Fibroblast of skin of left quadriceps (primary cell): ENCODE results near the gene CD300LG.
A peak's percentile ranks its signal among the peaks of the same experiment; 100 is the strongest.
"Not testable (repeated sequence)": the region's sequence is repeated elsewhere in the genome, so short reads cannot be mapped to it uniquely, and the experiment has no call there.

Source experiments
- DNase-seq, 2 experiments: peaks; one replicate each; pipeline ENCODE4 v3.0.0-alpha.2; 2013; ENCODE audit warnings: low read depth in 2 of 2

Gene CD300LG

DNA sequence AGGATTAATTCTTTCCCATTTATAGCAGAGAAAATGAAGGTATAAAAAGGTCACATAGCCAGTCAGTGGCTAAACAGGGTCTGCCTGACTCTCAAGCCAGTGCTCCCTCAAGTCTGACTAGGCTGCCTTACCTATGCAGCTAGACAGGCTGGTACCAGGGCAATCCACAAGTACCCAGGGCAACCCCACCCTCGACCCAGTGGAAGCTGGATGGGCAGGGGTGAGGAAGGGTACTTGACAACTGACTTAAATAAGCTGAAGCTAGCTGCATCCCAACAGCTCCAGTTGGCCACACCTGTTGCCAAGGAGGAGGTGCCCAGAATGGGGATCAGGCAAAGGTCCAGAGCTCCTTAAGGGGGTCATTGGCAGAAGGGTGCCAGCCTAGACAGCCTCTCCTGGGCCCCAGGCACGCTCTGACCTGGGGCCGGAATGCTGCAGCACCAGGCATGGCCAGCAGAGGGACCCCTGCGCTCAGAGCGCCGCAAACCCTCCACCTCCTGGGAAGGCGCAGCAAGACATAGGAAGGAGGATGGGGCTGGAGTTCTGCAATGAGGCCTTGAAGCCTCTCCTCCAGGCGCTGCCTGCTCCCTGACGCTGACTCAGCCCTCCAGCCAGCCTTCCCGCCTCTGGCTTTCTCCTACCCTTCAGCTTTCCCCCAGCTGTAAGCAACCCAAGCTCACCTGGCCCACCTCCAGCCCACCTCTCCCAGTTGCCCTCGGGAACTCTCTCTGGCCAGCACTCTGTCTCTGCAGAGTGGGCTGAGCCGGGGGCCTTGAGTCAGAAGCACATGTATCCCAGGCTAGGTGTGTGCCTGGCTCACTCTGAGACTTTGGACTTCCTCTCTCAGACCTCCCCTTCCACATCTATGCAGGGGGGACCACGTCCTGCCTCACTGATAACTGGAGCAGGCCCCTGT is 31.5 kb downstream of the CD300LG start:
- peak; percentile 78 to 80 for DNase-seq

- no peak for DNase-seq
Observed at GRCh38 chr17:43879723-43880419, 32.9 kb downstream of the CD300LG start.

GRCh38 chr17:43880420-43880991 is 33.5 kb downstream of the CD300LG start:
- no peak for DNase-seq

DNA sequence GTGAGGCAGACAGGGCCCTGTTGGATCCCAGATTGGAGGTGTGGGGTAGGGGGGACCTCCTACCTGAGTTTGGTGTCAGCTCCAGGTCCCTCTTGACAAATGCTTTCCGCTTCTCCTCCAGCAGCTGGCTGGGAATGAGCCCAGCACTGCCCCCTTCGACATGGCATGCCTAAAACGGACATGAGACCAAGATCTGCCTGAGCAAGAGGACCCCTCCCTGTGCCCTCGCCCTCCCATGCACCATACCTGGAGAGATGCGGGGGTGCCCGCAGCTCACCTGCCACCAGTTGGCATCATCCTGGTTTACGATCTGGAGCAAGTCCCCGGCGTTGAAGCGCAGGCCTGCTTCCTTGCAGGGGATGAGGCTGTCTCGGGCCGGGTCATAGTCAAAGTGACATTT is 34.2 kb downstream of the CD300LG start:
- no peak for DNase-seq

DNA sequence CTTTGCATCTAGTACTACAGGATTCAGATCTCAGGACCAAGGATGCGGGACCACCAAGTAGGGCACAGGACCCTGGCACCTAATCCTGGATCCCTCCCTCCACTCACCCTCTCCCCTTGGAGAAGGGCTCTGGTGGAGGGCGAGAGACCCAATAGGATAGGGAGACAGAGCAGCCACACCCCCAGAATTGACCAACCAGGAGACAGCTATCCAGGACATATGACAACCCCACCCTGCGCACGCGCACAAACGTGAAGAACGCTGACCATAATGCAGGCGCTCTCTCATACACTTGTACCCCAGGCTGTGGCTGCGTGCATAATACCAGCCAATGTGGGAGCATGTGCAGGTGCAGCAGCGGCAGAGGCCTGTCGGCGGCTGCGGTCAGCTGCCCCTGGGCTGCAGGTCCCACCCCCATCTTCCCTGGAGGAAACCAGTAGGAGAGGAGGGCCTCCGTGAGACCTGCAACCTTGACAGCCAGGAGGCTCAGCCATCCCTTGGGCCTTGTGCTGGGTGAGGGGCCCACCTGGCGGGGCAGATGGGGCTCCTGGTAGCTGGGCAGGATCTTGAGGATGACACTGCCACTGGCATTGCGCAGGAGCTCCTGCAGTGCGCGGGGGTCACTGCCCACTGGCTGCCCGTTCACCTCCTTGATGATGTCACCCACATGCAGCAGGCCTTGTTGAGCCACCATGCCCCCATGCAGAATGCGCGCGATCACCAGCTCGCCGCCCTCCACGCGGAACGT is 35.0 kb downstream of the CD300LG start:
- DNase-seq, result no peak

DNA sequence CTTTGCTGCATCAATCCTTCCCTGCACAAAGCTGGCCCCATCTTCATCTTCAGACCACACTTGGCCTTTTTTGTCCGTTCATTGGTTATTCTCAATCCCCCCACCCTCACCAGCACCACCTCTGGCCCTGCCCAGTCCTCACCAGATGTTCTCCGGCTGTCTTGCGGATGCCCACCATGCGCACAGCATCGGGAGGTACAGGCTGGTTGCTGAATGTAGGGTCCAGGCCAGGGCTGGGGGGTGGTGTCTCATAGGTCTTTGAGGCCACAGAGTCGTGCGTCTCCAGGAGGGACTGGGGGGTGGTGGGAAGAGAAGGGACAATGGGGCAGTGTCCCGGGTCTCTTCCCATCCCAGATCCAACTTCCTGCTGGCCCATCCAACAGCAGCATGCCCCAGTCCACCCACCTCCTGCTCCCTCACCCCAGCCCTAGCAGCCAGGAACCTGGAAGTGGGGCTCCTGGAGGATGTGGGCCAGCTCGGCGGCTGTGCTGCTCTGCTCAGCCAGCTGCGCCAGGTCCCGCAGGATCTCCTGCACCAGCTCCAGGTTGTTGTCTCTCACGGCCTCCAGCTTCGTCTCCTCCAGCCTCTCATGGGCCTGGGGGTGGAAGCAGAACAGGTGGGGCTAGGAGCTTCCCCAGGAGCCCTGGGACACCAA is 35.9 kb downstream of the CD300LG start:
- DNase-seq, result no peak

DNA sequence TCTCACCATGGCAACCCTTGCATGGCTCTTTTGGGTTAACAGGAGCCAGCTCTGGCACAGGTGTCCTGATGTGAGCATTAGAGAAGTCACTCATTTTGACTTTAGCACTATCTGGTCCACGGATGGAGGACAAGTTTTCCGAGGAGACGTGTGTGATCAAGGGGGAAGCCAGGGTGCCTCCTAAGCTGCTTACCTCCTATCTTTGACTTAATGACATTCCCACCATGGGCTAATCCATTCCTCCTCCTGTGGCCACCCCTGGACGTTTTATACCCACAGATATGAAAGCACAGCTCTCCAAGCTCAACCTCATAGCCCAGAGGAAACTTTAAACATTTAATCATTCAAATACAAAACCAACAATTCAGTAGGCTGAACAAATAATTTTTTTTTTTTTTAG is 41.6 kb downstream of the CD300LG start:
- no peak for DNase-seq

DNA sequence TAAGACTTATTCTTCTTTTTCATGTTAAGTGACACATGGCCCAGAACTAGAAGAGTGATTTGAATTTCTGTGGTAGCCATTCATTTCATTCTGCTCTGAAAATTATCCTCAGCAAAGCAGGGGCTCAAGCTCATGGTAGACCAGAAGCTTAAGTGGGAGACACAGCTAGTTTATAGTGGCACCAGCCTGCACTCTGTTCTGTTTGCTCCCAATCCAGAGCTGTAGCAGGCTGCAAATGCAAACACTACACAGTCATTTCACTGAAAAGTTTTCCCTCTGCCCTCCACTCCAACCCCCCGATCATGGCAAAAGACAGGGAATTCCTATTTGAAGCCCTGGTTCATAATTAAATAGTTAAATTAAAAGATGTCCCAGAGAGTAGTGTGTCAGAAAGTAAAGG is 43.3 kb downstream of the CD300LG start:
- no peak for DNase-seq

DNA sequence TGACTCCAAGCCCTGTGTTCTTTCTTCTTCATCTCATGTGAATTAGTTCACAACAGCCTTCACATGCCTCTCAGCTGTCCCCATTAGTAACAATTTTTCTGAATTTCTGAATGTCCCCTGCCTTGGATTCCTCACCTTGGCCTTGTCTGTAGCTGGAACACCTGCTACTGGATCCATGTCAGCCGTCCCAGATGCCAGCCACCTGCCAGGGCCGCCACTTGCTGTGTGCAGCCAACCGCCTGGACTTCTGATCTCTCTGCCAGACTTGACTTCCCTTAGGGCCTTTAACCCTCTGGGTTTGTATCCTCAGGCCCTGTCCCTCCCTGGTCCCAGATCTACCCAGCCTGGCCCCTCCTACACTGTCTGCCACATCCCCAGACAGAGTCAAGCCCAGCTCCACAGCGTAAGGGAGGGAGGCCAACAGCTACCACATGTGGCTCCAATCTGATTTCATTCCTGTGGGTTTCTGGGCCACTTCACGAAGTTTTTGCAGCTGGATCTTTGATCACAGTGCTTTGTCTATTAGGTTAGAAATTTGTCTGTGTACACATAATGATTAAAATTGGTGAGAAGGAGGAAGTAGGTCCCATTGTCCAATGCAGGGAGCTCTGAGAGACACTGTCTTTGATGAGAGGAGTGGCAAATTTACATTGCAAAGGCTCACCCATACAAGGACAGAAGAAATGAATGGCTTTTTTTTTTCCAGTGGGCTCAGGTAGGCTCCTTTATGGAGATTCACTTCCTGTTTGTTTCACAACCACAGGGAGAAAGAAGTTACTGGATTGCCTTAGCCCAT is 45.1 kb downstream of the CD300LG start:
- DNase-seq, result peak in 1 of 2 experiments; percentile 33

DNA sequence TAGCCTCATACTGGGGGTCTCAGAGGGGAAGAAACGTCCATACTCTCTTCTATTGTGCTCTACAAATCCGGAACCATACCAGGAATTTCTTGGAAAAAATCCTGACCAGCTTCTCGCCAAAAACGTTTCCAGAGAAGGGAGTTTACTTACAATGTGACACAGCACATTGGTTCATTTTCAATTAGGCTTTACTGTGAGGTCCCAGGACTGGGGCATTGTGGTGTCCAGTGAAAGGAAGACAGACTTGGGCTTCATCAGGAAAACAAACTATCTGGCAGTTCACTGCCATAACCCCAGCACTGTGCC is 45.6 kb downstream of the CD300LG start:
- DNase-seq, result no peak

GRCh38 chr17:43894494-43894893 is 47.5 kb downstream of the CD300LG start:
- not testable (repeated sequence) for DNase-seq

DNA sequence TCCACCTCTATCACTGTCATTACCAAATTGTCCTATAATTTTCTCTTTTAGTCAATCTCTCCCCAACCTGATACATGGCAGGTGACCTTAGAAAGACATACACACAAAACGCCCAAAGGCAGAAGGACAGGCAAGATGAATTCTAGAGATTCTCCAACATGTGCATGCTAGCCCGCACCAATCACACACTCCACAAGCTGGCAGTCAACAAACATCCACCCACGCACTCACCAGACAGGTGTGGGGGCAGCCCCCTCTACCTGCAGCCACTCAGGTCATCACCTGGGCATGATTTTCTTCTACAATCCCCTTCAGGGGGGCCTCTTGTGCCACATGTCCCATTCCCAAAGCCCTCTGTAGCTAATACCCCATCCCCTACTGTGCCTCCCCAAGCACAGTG is 50.9 kb downstream of the CD300LG start:
- DNase-seq, result no peak

GRCh38 chr17:43898446-43898845 is 51.5 kb downstream of the CD300LG start:
- no peak for DNase-seq

DNA sequence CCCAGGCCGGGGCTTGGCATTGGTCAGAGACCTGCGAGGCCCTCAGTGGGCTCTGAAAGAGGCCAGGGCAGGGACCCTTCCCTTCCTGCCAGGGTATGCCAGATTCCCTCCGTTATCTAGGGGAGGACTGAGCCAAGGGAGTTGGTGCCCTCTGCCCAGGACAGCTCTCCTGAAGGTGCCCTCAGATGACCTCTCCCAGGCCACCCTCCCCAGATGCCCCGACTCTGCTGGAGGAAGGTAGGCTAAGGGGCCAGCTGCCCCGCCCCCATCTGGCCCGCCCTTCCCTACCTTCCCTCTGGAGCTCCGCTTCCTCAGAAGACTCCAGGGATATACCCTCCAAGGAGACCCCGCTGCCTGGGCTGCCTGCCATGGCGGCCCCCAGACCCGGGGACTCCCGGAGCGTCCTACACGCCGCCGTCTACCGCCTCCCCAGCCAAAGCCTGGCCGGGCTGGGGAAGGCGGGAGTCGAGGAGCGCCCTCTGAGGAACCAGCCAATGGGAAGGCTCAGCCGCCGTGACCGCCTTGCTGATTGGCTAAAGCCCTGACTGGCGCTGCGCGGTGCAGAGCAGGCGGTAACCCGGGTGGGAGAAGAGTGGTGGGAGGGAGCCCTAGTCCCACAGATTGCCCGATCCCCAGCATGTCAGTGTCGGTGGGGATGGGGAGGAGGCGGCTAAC is 53.3 kb downstream of the CD300LG start:
- peak; percentile 60 to 64 for DNase-seq

- DNase-seq, result no peak
Observed at GRCh38 chr17:43900858-43901754, 54.1 kb downstream of the CD300LG start.

DNA sequence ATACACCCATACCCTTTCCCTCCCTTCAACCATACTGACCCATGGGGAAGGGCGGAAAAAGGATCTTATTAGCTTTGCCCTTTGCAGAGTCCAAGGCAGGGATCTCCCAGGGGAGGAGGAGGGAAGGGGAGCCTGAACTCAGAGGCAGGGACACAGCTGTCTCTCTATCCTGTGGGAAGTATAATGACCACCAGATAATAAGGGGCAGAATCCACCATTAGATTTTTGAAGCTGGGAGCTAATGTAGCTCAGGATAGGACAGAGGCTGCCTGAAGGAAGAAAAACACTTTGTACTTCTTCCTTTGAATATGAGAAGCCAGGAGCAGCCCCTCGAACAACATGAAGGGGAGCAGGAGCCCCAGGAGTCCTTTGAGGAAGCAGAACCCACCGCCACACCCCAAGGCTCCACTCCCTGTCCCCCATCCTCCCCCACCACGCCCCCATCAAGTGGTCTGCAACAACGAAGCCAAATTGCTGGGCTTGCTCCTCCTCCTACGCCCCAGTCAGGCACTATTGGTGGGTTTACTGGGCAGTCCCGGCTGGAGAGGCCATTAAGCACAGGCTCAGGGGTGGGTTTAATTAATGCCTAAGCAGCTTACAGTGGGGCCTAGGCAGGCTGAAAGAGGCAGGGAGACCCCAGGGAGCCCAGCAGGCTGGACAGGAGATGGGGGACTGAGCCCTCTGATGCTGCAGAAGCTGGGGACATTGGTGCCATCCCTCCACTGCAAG is 55.0 kb downstream of the CD300LG start:
- no peak for DNase-seq

GRCh38 chr17:43905400-43905984 is 58.5 kb downstream of the CD300LG start:
- DNase-seq, result no peak
